OCI-LY3 (cell line): ENCODE data around the gene PTCD3.

Experiments
- EZH2phosphoT487 ChIP-seq: fragments of 200-600 bp; shearing (Covaris generic); IDR thresholded peaks from 2 replicates; pipeline ENCODE4 v1.6.1; 2018; ENCODE audit warnings: antibody characterized with exemption, mixed run types, low read depth
- TF ChIP-seq, protein P1 (sequence below): fragments of 200-600, 300-600 bp; sonication (generic); IDR thresholded peaks from 2 replicates; pipeline ENCODE4 v1.5.1; 2014; ENCODE audit warnings: antibody characterized with exemption, low read length, low read depth

DNA sequence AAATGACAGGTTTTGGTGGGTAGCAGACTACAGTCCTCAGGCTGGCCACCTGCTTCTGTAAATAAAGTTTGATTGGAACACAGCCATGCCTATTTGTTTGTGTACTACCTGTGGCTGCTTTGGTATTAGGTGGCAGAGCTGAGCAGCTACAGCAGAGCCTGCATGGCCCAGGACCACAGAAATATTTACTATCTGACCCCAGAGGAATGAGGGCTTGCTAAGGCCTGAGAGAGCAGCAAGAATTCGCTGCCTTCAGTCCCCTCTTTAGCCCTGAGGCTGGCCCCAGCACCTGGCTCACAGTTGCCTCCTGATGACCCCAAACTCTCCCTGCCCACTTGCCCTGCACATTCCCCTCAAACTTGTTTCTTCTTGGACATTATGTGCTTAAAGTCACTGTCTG, 32.8 kb upstream of the PTCD3 start:
- TF ChIP-seq, protein P1, sequence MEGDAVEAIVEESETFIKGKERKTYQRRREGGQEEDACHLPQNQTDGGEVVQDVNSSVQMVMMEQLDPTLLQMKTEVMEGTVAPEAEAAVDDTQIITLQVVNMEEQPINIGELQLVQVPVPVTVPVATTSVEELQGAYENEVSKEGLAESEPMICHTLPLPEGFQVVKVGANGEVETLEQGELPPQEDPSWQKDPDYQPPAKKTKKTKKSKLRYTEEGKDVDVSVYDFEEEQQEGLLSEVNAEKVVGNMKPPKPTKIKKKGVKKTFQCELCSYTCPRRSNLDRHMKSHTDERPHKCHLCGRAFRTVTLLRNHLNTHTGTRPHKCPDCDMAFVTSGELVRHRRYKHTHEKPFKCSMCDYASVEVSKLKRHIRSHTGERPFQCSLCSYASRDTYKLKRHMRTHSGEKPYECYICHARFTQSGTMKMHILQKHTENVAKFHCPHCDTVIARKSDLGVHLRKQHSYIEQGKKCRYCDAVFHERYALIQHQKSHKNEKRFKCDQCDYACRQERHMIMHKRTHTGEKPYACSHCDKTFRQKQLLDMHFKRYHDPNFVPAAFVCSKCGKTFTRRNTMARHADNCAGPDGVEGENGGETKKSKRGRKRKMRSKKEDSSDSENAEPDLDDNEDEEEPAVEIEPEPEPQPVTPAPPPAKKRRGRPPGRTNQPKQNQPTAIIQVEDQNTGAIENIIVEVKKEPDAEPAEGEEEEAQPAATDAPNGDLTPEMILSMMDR = no peak
- TF ChIP-seq EZH2phosphoT487 = no peak
